ENCODE results near the gene DNM3.
"Not testable (repeated sequence)": the region's sequence is repeated elsewhere in the genome, so short reads cannot be mapped to it uniquely, and the experiment has no call there.

DNM3 gene

DNA sequence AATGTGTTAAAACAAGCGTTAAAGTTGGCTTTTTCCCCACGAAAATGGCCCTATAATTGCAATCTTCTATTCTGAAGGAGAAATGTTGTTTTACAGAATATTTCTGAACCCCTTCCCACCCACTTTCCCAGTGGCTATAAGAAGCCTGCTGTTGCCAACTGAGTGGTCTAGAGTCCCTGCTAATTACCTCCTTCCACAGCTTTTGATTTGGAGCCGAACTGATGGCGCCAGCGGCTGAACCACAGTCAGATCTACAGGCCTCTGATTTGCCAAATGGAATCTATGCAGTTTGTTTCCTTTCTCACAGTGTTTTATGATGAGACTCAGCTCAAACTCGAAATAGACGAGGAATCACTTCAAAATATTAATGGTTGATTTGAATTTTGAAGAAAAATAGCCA is 503.1 kb downstream of the DNM3 start:
- no peak for DNase-seq

DNA sequence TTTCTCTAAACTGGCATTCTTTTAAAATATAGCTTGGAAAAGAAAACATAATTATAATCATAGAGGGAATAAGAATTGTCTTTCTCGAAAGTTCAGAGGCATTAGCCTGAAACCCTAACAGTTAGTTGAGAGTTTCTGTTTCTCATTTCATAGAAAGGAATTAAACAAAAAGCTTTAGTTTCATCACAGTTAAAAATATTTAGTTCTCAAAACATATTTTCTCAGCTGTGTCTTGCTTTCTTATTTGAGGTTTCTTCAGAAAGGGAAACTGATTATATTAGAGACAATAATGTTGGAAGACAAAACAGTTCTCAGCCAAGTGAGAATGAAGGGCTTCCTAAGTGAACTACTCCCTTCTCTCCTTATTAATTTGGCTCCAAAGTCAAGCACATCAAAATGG is 503.8 kb downstream of the DNM3 start:
- no peak for DNase-seq

DNA sequence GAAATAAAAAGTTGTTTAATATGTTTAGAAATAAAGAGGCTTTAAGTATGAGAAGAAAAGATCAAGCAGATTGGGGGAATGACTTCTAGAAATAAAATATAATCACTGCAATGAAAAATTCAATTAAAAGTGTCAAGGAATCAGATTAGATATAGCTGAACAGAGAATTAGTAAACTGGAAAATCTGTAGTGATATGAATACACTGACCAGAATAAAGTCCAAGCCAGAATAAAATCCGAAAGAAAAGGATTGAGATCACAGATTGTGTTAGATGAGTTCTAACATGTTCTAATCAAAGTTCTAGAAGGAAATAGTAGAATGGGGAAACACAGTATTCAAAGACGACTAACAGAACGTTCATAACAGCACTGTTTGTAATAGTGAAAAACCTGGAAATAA is 506.1 kb downstream of the DNM3 start:
- DNase-seq, result no peak

DNA sequence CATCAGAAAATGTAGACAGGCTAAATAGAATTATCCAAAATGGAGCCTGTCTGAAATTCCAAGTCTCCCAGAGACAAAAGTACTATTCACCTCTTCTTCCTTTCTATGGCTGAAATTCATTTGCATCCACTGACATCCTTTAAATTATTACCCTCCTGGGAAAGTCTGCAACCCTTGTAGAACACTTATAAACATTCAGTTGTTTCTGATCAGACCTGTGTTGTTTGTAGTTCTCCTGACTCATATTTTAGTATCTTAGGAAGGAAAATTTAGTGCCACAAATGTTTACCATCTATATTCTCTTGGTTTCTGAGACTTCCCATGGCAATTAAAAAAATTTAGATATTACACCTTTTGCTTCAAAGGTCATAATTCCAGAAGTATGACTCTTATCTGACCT is 509.6 kb downstream of the DNM3 start:
- no peak for DNase-seq

DNA sequence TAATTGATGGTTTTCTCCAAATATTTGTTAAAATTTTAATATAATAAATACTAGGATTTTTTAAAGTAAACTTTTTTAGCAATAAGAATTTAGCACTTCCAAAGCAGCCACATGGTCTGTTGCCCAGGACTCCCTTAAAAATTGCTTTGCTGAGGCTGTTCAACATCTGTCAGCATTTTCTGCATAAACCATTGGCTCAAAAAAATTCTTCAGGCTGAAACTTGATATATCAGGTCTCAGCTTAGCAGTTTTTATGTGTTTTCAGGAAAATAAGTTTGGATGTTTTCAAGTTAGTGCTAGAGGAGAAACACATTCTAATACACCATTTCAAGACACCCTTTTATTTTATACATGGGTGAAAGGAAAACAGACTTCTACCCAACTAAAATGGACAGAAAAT is 510.0 kb downstream of the DNM3 start:
- no peak for DNase-seq

DNA sequence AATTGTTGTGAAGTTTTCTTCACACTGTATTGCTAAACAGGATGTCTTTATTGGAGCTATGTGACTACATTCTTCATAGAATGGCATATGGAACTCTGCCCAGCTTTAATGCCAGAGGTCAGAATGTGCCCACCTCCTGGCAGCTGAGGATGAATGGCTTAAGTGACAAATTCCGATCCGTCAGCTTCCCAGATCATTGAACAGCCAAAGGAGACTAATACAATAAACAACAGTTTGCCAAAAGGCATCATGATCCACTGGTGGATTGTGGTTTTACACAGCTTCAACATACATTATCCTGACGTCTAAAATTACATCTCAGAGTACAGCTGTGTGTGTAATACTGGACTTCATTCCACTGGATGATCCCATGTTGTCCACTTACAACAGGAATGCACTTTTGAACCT is 510.5 kb downstream of the DNM3 start:
- DNase-seq, result no peak

DNA sequence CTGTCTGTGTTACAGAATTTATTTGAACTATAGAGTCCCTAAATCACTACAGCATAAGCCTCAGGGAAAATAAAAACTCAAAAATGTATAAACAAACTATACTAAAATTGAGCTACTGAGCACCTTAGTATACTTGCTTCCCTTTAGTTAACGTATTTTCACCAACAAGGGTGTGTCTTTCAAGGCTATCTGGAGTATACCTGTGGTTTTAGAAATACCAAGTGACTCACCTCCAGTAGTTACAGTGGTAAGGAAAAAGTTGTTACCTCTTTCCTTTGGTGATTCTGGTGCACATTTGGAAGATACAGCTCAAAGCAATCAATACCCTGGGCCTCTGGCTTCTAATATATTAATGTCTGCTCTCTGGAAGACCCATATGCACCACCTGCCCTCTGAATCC is 511.1 kb downstream of the DNM3 start:
- no peak for DNase-seq

DNA sequence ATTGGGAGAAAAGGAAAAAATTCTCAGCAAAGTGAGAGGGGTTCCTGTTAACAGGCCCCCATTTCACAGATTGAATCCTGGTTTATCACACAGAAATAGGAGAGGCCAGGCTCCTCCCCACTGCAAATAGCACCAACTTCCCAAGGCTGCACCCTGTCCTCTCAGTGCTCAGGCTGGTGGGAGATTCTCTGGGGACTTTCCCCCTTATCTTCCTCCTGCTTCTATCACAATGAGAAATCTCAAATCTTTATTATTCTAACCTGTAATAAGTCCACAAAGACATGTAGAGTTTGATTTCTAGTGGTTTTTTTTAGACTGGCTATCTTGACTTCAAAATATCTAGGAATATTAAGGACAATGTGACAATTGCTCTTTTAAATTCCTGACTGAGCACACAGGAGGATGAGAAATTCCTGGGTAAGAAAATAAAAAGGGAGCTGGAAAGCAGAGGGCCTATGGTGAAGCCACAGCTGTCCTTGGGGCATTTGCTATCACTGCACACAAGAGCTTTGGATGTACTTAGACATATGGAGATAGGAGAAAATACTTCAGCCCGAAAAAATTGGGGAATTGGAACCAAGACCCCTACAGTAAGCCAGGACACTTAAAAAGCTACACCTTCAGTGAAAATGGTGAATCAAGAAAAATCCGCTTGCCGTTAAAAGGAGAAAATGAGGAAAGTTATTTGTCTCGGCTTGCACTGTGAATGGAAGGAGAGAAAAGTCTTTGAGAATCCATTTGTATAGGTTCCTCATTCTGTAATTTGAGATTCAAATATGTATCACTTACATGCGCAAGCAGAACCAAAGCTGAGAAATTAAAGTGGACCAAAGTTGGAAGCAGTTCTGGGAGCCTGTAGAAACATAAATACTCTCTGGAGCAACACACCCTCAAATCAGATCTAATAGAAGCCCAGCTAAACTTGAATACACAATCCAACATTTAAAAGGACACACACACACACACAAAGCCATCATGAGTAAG is 513.3 kb downstream of the DNM3 start:
- DNase-seq, result no peak

DNA sequence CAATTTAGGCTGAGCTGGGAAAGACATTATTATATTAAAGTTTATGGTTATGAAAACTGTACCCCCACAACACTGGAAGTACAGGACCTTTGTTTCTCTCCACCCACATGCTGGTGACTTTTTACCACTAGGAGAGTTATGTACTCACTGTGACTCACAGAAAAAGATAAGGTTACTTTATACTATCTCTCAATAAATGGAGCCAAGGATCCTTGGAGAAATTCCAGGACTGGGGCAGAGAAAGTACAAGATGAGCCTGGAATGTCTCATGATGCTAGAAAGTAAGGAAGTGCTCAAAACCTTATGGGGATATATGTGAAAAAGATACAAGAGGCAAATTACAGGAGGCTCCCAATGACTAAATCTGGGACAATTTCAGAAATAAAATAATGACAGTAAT is 515.3 kb downstream of the DNM3 start:
- DNase-seq, result no peak

DNA sequence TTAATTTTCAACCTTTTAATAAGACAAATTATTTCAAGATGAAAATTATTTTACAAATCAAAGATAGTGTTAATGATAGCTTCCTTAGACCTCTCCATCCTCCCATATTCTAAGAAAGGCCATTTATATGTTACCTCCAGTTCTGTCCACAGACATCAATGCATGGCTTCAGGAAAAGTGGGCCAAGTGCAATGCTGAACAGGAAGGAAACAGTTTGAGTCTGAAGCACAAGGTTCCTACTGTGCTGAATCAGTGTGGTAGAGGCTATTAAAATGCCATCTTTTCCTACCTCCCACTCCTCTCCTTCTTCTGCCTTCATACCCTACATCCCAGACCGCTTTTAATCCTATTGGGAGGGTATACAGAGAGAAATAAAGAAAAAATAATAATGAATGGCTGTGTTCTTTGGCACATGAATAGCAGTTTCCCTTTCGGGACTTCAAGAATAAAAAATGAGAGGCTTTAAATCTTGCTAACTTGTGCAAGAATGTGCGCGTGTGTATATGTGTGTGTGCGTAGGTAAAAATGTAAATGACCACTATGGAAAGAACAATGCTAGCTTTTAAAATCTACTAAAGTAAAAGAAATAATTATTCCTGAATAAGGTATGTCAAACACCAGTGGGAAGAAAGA is 516.6 kb downstream of the DNM3 start:
- no peak for DNase-seq

DNA sequence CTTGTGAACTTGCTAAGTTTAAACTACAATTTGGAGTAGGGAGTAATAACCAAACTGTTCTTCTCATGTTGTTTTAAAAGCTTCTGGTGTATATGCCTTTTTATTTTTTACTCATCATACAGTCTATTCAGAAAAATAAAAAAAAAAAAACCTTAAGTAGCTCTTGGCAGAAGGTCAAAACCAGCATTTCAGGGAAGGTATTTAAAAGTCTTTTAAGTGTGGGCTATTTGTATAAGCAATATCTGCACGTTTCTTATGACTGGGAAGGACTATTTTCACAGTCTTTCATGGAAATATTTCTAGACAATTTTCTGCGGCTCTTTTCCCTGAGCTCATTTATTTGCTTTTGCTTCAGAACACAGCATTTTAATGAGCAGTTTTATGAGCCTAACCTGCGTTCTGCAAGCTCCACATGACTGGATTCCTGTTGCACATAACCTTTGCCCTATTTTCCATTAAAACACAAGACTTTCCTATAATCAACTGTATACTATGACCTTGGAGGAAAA is 518.2 kb downstream of the DNM3 start:
- DNase-seq, result no peak

DNA sequence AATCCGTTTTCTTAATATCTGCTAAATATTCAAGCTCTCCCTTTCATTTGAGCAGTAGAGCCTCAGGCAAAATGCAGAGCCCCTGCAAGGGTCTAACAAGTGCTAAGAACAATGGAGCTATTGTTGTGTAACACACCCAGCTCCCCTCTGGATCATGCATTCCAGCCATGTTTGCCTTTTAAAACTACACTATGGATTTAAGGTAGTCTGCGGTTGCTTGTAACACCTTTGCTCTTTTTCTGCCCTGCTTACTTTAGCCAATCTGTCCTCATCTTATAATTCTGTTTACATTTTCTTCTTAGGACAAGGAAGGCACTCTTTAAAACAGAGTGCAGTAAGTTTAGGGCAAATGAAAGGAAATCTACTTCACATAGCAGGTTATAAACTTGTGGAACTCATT is 519.2 kb downstream of the DNM3 start:
- DNase-seq, result peak; percentile 92

DNA sequence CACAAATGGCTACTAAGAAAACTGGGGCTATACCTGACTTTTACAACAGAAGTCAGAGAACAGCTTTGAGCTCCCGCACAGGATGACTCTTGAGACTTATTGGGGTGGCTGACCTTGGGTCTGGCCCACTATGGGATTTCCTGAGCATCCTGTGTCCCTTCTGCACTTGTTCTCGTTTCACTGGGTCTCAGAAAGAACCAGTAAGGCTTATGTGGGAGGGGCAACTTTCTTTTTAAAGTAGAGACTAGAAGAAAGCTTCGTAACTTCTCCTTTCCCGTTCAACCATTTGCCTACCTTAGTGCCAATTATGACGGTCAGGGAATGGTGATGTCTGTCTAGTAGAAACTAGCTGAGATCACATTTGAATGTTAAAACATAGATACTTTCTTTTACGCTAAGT is 519.7 kb downstream of the DNM3 start:
- DNase-seq, result peak; percentile 66

DNA sequence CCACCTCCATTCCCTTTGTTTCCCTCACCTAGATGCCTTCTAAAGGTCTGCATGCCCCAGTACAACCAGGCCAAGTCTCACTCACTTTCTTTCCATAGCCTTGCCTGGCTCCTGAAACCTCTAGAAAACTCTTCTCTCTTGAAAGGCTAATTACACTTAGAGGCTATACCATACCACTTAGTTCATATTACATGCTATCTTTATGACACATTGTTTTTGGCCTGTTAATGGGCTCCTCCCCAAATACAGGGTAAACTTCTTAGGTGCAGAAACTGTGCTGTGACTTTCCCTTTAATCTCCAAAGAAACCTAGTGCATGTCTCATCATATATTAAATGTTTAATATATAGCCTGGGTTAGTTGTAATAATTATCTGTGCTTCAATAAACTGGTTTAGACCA is 522.6 kb downstream of the DNM3 start:
- DNase-seq, result no peak

DNA sequence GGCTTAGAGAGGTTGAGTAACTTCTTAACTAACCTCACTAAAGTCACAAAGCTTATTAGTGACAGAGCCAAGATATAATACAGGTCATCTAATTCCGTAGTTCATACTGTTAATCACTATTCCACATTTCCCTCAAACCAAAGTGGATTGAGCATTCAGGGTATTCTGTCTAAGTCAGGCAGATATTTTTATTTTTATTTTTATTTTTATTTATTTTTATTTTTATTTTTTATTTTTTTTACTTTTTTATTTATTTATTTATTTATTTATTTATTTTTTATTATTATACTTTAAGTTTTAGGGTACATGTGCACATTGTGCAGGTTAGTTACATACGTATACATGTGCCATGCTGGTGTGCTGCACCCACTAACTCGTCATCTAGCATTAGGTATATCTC is 530.3 kb downstream of the DNM3 start:
- DNase-seq, result not testable (repeated sequence)

DNA sequence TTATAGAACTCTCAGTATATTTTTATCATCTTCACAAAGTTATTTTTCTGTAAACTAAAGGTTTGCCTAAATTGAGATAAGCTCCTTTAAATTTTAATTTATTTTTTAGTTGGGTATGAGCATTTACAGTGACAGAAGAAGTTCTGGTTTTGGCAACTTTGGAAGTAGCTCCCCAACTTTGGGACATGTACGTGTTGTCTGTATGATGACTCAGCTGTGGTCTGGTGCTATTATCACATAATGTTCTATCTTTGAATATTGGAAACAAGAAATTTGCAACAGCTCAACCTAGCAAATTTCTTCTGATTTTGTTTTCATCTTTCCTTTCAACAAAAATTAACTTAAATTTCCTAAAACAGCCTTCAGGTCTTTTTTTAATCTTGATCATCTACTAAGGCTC is 532.6 kb downstream of the DNM3 start:
- no peak for DNase-seq

DNA sequence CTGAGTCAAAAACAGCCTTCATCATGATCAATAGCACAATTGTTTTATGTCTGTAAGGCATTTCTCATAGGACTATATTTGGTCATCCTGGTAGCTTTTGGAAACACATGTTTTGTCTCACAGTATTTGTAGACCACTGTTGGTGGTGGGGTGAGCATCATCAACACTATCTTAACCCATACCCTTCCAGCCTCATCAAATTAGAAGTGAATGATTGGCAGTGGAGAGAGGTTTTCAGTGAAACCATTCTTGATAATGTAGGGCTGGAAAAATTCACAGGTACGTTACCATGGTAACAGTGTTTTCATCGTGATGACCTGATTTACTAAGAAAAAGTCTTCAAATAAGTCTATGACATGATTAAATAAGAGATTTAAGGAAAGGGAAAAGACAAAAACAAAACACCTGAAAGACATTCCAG is 533.9 kb downstream of the DNM3 start:
- DNase-seq, result no peak

DNA sequence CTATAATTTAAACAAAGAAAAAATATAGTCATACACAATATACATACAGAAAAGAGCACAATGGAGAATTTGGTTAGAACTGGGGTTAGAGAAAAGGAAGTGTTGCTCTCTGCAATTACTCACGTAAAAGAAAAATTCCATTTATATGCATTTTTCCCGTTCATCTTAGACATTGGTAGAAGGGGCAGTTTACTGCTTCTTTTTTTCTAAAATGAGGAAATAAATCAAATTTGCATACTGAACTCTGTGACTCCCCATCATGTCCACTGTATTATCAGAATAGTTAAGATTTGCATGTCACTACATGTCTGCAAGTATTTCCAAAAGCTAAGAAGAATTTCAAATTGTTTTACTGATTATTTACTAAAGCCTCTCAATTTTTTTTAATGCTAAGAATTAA is 535.1 kb downstream of the DNM3 start:
- no peak for DNase-seq

DNA sequence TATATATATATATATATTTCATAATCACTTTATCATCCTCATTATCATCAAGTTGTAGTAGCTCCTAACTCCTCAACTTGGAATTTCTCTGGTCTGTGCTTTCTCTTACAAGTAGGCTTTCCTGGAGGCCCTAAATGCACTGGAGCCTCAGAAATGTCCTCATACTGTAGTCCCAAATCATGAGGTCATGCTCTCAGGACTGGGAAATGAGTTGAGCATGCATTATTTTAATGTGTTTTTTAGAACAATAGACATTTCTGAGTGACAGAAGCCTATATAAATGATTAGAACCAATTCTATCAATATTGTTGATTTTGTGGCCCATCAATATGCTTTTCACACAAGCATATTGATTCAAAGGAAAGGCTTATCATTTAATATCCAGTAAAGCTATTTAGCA is 536.3 kb downstream of the DNM3 start:
- DNase-seq, result no peak

DNA sequence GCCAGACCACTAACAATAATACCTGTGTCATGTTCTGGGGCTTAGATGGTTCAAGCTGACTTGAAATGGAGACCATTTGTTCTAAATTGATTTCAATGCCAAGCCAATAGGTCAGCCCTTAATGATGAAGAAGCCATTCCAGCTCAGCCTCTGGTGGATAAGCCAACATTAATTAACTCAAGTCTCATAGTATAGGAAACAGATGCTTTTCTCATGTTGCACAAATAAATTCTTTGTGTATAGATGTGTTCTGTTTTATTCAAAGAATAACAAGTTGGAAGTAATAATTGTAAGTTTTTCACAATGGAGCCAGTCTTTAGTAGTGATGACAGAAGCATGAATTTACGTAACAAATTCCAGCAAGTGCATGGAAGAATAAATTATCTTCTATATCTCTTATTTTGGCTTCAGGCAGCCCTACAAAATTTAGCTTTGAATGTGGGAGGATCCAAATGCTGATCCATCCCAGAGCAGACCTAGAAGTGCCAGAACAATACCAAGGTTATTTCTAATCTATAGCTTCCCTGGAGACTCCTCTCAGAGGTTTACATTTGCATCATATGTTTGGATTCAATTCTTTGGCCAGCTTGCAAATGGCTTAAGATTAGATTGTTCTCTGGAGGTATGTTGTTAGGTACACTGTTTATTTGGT is 536.9 kb downstream of the DNM3 start:
- DNase-seq, result no peak

DNA sequence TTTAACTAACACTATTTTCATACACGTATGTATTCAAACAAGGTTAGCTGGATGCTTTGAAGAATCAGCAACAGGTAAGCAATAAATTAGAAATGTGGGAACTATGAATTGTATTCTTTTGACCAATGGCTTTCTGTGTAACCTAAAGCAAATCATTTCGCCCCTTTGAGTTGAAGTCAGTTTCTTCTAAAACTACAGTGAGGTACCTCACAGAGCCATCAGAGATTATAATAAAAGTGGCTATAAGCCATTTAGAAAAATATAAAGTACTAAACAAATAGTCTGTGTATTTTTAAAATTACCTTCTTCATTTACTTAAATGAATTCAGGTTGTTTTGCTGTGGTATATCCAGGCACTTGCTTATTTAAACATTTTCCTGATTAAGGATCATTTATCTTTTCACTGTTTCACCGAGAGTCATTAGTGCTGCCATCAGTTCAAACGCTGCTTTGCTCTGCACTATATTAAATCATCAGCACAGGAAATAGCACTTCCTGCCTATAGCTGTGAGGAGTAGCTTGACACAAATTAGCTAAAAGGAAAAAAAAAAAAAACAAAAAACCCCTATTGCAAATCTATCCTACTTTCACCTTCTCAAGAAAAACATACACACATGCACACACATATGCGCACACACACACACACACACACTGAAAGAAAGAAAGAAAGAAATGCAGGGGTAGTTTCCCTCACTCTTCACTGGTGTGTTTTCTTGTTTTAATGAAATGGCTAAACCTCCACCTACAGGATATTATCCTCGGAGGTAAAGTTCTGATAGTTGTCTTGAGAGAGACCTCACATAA is 539.3 kb downstream of the DNM3 start:
- no peak for DNase-seq

DNA sequence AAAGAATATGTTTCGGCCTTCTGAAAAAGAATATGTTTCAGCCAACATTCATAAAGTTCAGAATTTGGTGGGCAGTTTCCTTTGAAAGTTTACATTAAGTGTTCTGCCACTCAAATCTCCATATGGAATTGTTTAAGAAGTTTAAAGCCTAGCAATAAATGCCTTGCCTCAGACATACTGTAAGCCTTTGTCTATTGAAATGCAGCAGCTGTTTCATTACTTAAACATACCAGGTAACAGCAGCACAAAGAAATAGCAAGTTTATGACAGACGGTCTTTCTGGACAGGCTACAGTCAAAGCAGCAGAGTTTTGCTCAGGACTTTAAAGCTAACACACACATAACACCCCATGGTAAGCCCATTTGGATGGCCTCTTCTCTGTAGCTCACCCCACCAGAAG is 540.6 kb downstream of the DNM3 start:
- no peak for DNase-seq

DNA sequence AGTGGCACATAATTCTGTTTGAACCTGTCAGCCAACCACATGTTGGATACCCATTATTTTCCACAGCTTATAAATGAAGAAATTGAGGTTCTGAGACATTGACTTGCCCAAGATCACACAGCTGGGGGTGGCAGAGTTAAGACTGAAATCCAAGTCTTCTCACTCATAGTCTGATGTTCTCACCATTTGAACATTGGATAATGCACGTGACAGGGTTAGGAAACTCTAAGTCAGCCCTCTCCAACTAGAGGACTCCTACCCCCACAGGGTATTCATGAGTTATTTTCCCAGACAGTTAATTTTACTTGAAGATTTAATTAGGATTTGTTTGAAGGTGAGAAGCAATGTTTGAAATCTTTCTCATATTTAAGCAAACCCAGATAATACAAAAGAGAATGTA is 541.1 kb downstream of the DNM3 start:
- DNase-seq, result no peak

All from islet precursor cell (in vitro differentiated cells).